ENCODE measurements around the gene BAHD1.

The BAHD1 gene

DNA sequence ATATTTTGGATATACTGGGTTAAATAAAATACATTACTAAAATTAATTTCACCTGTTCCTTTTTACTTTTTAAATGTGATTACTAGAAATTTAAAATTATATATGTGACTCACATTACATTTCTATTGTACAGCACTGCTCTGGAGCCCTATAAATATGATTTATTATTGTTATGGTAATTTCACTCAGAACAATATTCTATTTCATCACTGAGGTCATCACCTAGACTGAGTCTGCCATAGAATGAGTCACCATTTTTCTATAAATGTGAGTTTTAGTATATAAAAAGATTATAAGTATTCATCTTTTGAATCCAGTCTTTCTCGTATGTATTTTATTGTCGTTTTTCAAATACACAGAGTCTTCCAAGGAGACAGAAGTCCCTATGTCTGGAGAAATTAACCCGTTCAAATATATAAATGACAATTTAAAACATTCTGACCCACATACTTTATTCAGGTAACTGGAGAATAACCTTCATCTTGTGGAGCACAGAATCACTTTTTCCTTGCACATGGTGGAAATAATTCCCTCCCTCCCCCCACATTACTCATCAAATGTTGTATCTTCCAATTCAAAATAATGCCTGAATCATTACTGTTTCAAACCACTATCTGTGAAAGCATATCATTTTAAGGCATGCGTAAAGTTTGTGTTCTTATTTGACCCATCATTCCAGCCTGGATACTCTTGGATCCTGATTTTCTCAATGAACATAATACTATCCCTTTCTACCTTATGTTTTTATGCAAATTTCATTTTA, 60.0 kb downstream of the BAHD1 start:
- DNase-seq, result no peak

- DNase-seq, result no peak
These were observed 60.7 kb downstream of the BAHD1 start for GRCh38 chr15:40501487-40501886.

DNA sequence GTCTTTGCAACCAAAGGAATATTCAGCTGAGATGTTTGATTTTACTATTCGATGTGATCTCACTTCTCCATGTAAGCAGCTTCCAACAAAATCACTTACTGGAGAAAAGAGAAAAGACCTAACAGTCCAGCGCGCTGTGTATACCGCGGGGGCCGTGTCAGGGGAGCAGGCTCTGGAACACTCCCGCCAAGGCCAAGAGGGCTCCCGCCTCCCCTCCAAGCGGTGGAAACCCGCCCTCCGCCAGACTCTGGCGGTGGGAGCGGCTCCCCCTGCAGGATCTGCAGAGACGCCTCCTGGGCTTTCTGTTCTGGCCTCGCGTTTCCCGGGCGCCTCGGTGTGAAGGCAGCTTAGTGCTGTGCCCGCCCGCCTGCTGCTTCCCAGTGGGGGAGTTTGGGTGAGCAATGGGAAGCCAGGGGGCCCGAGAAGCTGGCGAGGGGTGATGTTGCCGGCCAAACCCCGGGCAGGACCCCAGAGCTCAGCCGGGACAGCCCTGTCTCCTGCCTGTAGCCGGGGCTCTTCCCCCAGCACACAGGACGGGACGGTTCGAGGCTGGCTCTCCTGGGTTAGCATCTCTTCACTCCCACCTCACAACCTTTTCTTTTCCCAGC, 66.3 kb downstream of the BAHD1 start:
- peak; percentile 24 for DNase-seq

- no peak for DNase-seq
These were observed 67.5 kb downstream of the BAHD1 start for GRCh38 chr15:40508216-40508615.

DNA sequence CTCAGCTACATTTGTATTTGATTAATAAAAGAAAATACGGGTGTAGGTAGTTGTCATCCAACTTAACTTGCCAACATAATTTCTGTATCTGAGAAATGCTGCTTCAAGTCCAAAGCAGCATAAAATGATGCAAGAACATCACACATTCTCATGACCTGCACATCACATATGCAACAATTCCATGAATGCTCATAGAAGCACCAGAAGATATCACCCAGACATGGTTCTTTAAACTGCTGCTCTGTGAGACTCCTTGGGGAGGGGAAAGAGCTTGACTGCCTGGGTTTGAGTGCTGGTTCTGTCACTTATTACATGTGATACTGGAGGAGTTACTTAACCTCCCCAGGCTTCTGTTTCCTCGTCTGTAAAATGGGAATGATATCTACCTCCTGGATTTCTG, 69.4 kb downstream of the BAHD1 start:
- no peak for DNase-seq

GRCh38 chr15:40511093-40511471, 70.3 kb downstream of the BAHD1 start:
- no peak for DNase-seq

DNA sequence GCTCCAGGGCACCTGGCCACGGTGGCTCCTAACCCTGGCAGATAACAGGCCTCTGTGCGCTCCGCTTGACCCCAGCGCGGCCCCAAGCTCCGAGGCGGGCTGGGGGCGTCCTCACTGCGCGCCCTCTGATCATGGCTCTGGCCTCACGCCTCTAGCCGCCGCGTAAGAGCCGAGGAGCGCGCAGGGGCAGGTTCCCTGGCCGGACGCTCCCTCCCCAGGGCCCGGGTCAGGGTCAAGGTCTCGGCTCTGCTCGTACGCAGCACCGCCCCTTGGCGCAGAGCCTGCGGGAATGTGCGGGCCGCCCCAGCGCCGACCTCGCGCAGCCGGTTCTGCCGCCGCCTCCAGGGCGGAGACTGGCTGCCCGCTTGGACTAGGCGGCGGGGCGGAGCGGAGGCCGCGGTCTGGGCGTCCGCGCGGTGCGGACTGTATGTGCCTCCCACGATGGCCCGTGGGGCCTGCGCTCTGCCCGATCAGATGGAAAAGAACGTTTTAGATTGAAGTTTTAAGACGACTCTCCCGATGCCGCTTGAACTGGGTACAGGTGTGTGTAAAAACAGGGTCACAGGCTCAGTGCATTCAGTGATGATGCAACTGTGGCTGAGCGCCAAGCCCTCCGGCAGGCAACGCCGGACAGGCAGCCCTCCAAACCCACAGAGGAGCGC, 70.8 kb downstream of the BAHD1 start:
- no peak for DNase-seq

- no peak for DNase-seq
These were observed 71.7 kb downstream of the BAHD1 start for GRCh38 chr15:40512440-40512839.

GRCh38 chr15:40513609-40514008, 72.9 kb downstream of the BAHD1 start:
- DNase-seq, result no peak

DNA sequence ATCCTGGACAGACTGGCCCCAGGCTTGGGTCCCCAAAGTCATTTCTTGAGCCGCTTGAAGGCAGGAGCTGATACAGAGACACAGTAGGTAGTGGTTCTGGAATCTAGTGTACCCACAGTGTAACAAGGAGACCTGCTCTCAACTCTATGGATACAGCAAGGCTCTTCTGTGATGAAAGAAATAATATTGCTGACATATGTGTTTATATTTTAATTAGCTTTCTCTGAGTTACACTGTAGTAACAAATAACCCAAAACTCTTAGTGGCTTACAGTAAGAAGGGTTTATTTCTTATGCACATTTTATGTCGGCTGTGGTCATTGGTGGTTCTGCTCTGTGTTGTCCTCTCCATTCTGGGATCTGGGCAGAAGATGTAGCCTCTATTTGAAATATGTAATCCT, 75.6 kb downstream of the BAHD1 start:
- no peak for DNase-seq

All from DMS79 (cell line).